ENCODE results near the gene SNX24. TPM values are rescaled to one million over a fixed set of nuclear protein-coding genes. Genes with fewer than 3 reads are reported as not detected.
A peak's percentile ranks its signal among the peaks of the same experiment; 100 is the strongest.

Gene SNX24
- total and polyA plus RNA-seq, 2 donors (not counting 1 experiment from before 2014, with no cell fraction given), result 13.4 to 22.3 TPM

- H2AFZ ChIP-seq (ENCODE audit: low read length), result no peak overlapping the region
- peaks cover 6% of the 10 kb centered on the region for H3K4me1 ChIP-seq (ENCODE audit: control insufficient read depth, extremely low read depth, insufficient read depth, low read length)
- DNase-seq (ENCODE audit: low read depth in 2 of 2), result peak in 1 of 2 donors; percentile 74
- no peak for TF ChIP-seq EZH2 (IDR thresholded peaks at IDR 0.05; ENCODE audit: low read length, missing control alignments)
- TF ChIP-seq CTCF (conservative IDR thresholded peaks at IDR 0.05 in 1 of 2, IDR thresholded peaks at IDR 0.05 in 1 of 2; ENCODE audit: low read depth in 1 of 2, low read length in 2 of 2), result no peak
- H3K27me3 ChIP-seq (ENCODE audit: control insufficient read depth, insufficient read depth, low read length), result no peaks in the 10 kb centered on the region
- H4K20me1 ChIP-seq (ENCODE audit: control insufficient read depth, extremely low read depth, insufficient read depth, low read length), result no peaks in the 10 kb centered on the region
- no peaks in the 10 kb centered on the region for H3K36me3 ChIP-seq (ENCODE audit: control insufficient read depth, insufficient read depth, low read length)
- no peak overlapping the region for H3K4me3 ChIP-seq (replicated peaks in 1 of 4; ENCODE audit: control extremely low read depth in 1 of 4, insufficient read depth in 1 of 4, low read depth in 3 of 4, low read length in 4 of 4)
- no peak overlapping the region for H3K4me2 ChIP-seq (ENCODE audit: extremely low read depth, insufficient read depth, low read length)
- no peak overlapping the region for H3K9ac ChIP-seq (ENCODE audit: insufficient read depth, low read length)
- H3K27ac ChIP-seq (ENCODE audit: insufficient read depth, low read length), result no peak overlapping the region
- no peaks in the 10 kb centered on the region for H3K79me2 ChIP-seq (ENCODE audit: control insufficient read depth, insufficient read depth, low read length)
- no peaks in the 10 kb centered on the region for H3K9me3 ChIP-seq (ENCODE audit: control insufficient read depth, insufficient read depth, low read depth, low read length)
Observed at GRCh38 chr5:122874179-122874875, 28.9 kb downstream of the SNX24 start.

- Histone ChIP-seq H2AFZ (ENCODE audit: low read length) (no peak overlapping the region), H4K20me1 (ENCODE audit: control insufficient read depth, extremely low read depth, insufficient read depth, low read length) (no peaks in the 10 kb centered on the region), H3K36me3 (ENCODE audit: control insufficient read depth, insufficient read depth, low read length) (no peaks in the 10 kb centered on the region), H3K27me3 (ENCODE audit: control insufficient read depth, insufficient read depth, low read length) (no peaks in the 10 kb centered on the region), H3K9ac (ENCODE audit: insufficient read depth, low read length) (no peak overlapping the region), H3K79me2 (ENCODE audit: control insufficient read depth, insufficient read depth, low read length) (no peaks in the 10 kb centered on the region), H3K4me1 (ENCODE audit: control insufficient read depth, extremely low read depth, insufficient read depth, low read length) (peaks cover 6% of the 10 kb centered on the region), H3K27ac (ENCODE audit: insufficient read depth, low read length) (no peak overlapping the region), H3K9me3 (ENCODE audit: control insufficient read depth, insufficient read depth, low read depth, low read length) (no peaks in the 10 kb centered on the region), H3K4me3 (replicated peaks in 1 of 4; ENCODE audit: control extremely low read depth in 1 of 4, insufficient read depth in 1 of 4, low read depth in 3 of 4, low read length in 4 of 4) (no peak overlapping the region), H3K4me2 (ENCODE audit: extremely low read depth, insufficient read depth, low read length) (no peak overlapping the region)
- no peak for DNase-seq (ENCODE audit: low read depth in 2 of 2)
- TF ChIP-seq EZH2 (IDR thresholded peaks at IDR 0.05; ENCODE audit: low read length, missing control alignments), result no peak
- TF ChIP-seq CTCF (conservative IDR thresholded peaks at IDR 0.05 in 1 of 2, IDR thresholded peaks at IDR 0.05 in 1 of 2; ENCODE audit: low read depth in 1 of 2, low read length in 2 of 2), result no peak
Observed at GRCh38 chr5:122877518-122877917, 32.1 kb downstream of the SNX24 start.

- no peak for DNase-seq (ENCODE audit: low read depth in 2 of 2)
- no peaks in the 10 kb centered on the region for H3K27me3 ChIP-seq (ENCODE audit: control insufficient read depth, insufficient read depth, low read length)
- H3K9ac ChIP-seq (ENCODE audit: insufficient read depth, low read length), result no peak overlapping the region
- H3K4me3 ChIP-seq (replicated peaks in 1 of 4; ENCODE audit: control extremely low read depth in 1 of 4, insufficient read depth in 1 of 4, low read depth in 3 of 4, low read length in 4 of 4), result no peak overlapping the region
- H2AFZ ChIP-seq (ENCODE audit: low read length), result no peak overlapping the region
- H3K4me2 ChIP-seq (ENCODE audit: extremely low read depth, insufficient read depth, low read length), result no peak overlapping the region
- no peaks in the 10 kb centered on the region for H4K20me1 ChIP-seq (ENCODE audit: control insufficient read depth, extremely low read depth, insufficient read depth, low read length)
- peaks cover 2% of the 10 kb centered on the region for H3K4me1 ChIP-seq (ENCODE audit: control insufficient read depth, extremely low read depth, insufficient read depth, low read length)
- H3K9me3 ChIP-seq (ENCODE audit: control insufficient read depth, insufficient read depth, low read depth, low read length), result no peaks in the 10 kb centered on the region
- TF ChIP-seq EZH2 (IDR thresholded peaks at IDR 0.05; ENCODE audit: low read length, missing control alignments) (no peak), CTCF (conservative IDR thresholded peaks at IDR 0.05 in 1 of 2, IDR thresholded peaks at IDR 0.05 in 1 of 2; ENCODE audit: low read depth in 1 of 2, low read length in 2 of 2) (no peak)
- no peaks in the 10 kb centered on the region for H3K36me3 ChIP-seq (ENCODE audit: control insufficient read depth, insufficient read depth, low read length)
- H3K79me2 ChIP-seq (ENCODE audit: control insufficient read depth, insufficient read depth, low read length), result no peaks in the 10 kb centered on the region
- H3K27ac ChIP-seq (ENCODE audit: insufficient read depth, low read length), result no peak overlapping the region
Observed at GRCh38 chr5:122879076-122879475, 33.7 kb downstream of the SNX24 start.
